NAMALWA (cell line): ENCODE measurements around the gene PON2.
"Not testable (repeated sequence)": the region's sequence is repeated elsewhere in the genome, so short reads cannot be mapped to it uniquely, and the experiment has no call there.

Experiments
- DNase-seq: peaks from one replicate; pipeline ENCODE4 v3.0.0-alpha.2; 2015; ENCODE audit warnings: low spot score

PON2 gene

DNA sequence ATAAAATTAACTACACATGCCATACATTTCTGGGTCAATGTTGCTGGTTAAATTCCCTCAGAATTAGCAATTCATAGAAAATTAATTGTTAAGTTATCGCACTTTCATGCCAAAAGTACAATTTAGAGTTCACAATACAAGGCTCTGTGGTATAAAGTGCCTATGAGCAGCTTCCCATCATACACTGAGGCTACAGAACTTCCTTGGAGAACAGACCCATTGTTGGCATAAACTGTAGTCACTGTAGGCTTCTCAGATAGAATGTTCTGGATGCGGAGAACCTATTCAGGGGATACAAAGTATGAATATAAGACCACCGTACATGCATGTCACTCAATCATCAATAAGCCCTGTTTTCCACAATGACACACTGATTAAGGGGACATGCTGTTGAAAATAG, 29.6 kb downstream of the PON2 start:
- DNase-seq: no peak

GRCh38 chr7:95404316-95404865, 30.4 kb downstream of the PON2 start:
- no peak for DNase-seq

- no peak for DNase-seq
Observed at GRCh38 chr7:95398155-95398940, 36.5 kb downstream of the PON2 start.

DNA sequence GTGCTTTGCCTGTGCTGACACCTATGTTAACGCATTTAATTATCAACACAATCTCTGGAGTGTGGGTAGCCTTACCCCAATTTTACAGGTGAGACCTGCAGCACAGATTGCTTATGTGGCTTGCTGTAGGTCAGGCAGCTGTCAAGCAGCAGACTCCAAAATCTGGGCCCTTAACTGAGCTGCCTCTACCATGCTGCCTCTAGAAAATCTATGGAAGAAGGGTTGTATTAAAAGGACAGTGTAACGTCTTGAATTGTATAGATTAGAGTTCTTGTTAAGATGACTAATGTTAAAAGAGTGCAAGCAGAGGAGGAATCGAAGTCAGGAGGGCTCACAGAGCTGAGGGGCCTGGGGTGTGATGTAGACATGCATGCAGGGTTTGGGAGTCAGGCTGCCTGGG, 37.4 kb downstream of the PON2 start:
- no peak for DNase-seq

- no peak for DNase-seq
Observed at GRCh38 chr7:95396136-95397032, 38.4 kb downstream of the PON2 start, which contains the start of gene PON3. Gene PON3, minus strand, starts transcription at chr7:95396375. Its CDS starts 25 bp downstream, at chr7:95396350.

DNA sequence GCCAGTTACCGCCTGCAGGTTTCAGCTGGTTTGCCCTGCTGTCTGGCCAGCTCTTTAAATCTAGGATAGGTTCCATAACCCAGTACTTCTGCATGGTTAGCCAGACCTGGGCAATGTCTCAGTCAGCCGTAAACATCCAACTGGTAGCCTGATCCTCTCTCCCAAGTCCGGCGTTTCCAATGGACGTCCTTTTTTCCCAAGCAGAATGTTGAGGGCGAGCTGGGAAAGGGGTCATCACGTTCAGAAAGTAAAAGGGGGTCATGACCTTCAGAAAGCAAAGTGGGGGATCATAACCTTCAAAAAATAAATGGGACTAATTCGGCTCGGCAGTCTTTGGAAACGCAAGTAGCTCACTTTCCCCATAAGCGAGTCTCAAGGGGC, 39.1 kb downstream of the PON2 start:
- no peak for DNase-seq

- DNase-seq: no peak
Observed at GRCh38 chr7:95394370-95394769, 40.5 kb downstream of the PON2 start.

GRCh38 chr7:95391761-95392160, 43.1 kb downstream of the PON2 start:
- DNase-seq: no peak

- no peak for DNase-seq
Observed at GRCh38 chr7:95389516-95389915, 45.3 kb downstream of the PON2 start.

- DNase-seq: not testable (repeated sequence)
Observed at GRCh38 chr7:95379457-95379856, 55.4 kb downstream of the PON2 start.

DNA sequence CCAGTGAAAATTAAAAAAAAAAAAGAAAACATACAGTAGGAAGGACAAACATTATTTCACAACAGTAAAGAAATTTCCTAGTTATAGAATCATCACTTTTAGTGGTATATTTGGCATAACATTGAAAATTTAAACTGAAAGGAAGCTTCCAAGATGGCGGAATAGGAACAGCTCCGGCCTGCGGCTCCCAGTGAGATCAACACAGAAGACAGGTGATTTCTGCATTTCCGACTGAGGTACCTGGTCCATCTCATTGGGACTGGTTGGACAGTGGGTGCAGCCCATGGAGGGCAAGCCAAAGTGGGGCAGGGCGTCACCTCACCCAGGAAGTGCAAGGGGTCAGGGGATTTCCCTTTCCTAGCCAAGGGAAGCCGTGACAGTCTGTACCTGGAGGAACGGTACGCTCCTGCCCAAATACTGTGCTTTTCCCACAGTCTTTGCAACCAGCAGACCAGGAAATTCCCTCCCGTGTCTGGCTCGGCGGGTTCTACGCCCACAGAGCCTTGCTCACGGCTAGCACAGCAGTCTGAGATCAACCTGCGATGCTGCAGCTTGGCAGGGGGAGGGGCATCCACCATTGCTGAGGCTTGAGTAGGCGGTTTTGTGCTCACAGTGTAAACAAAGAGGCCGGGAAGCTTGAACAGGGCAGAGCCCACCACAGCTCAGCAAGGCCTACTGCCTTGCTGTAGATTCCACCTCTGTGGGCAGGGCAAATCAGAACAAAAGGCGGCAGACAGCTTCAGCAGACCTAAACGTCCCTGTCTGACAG, 58.0 kb downstream of the PON2 start:
- no peak for DNase-seq

DNA sequence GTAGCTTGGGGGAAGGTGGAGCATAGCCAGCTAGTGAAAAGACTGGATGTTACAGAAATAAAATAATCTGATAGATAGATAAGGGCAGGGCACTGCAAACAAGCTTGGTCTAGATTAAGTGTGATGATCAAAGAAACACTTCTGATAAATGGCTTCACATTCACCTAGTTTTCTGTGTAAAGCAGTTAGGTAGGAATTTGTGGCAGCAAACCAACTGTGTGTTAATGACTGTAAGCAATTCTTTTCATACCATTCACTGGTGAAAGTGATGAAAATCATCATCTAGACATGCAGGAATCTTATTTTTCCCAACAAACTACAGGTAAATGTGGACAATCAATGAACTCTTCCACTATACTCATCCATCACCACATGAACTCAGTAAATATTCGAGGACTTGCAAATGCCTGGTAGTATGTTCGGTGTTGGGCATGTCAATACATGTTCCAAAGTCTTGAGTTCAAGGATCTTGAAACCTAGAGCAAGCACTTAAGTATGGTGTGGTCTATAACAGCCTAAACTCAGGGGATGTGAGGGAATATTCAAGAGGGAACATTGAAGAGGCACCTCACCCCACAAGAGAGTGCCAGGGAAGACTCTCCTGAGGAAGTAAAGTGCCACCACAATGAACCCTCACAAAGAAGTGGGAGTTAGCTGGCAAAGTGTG, 59.1 kb downstream of the PON2 start:
- DNase-seq: no peak

DNA sequence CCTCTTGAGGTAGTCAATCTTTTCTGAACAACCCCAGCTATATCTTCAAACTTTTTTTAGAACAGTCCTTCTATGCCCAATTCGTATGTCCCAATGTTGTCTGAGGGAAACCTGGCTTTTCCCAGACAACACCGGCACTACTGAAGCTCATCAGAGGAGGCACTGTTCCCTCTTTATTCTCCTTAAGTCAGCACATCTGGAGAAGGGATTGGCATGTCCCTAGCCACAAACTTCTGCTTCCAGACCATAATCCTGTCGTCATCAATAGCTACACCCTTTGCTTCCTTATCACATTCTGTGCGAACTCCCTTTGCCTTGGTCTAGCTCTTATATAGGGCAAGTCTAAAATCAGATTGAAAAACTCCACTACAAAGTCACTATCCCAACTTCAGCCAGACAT, 61.5 kb downstream of the PON2 start:
- DNase-seq: no peak

DNA sequence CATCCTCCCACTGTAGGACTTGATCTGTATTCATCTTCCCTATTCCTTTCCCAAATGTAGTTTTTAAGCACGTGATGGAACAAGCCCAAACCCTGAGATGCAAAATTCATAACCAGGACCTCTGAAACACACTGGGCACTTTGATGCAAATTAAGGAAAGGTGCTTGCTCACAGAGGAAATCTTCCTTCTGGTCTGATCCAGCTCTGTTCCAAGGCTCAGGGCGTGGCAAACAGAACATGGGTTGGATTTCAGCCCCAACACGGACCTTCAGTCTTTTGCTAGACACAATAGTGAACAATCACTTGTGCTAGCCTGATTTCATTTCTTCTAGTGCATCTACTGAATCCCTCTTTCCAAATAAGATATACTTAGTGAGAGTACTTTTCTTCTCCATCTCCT, 66.6 kb downstream of the PON2 start:
- no peak for DNase-seq

GRCh38 chr7:95367606-95368005, 67.2 kb downstream of the PON2 start:
- no peak for DNase-seq

GRCh38 chr7:95365151-95365550, 69.7 kb downstream of the PON2 start:
- DNase-seq: no peak

DNA sequence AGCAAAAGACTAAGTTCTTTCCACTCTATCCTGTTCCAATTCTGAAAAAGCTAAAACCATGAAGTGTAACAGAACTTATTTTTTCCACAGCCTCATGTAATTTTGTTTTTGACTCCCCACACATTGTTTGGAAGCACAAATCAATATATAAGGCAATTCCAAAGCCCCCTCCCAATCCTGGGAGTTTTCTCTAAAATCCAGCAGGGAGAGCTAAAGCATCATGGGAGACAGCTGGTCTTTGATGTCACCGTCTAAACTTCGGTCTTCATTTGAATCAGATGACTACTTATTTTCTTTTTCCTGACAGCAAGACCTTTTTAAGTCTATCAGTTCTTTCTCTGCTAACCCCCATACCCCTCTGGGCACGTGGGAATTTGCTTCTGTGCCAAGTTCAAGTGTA, 77.2 kb downstream of the PON2 start:
- no peak for DNase-seq
